Stromal cell of bone marrow (primary cell): Measurements from ENCODE around the gene RELT.
"Not testable (repeated sequence)": the region's sequence is repeated elsewhere in the genome, so short reads cannot be mapped to it uniquely, and the experiment has no call there.

Experiments
- DNase-seq: peaks from one replicate; pipeline ENCODE4 v3.0.0-alpha.2; 2012; ENCODE audit warnings: low read depth

Gene RELT

DNA sequence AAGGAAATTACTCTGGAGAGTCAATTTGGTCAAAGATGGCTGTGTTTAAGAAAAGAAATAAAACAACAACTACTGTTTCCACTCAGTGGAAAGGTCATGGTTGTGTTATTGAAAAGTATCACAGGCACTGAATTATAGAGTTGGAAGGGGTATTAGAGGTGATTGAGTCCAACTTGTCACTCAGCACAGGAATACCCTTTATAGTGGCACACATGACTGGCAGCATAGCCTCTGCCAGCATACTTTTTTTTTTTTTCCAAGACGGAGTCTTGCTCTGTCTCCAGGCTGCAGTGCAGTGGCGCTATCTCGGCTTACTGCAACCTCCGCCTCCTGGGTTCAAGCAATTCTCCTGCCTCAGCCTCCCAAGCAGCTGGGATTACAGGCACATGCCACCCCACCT lies 60.7 kb downstream of the RELT start:
- DNase-seq, result not testable (repeated sequence)

DNA sequence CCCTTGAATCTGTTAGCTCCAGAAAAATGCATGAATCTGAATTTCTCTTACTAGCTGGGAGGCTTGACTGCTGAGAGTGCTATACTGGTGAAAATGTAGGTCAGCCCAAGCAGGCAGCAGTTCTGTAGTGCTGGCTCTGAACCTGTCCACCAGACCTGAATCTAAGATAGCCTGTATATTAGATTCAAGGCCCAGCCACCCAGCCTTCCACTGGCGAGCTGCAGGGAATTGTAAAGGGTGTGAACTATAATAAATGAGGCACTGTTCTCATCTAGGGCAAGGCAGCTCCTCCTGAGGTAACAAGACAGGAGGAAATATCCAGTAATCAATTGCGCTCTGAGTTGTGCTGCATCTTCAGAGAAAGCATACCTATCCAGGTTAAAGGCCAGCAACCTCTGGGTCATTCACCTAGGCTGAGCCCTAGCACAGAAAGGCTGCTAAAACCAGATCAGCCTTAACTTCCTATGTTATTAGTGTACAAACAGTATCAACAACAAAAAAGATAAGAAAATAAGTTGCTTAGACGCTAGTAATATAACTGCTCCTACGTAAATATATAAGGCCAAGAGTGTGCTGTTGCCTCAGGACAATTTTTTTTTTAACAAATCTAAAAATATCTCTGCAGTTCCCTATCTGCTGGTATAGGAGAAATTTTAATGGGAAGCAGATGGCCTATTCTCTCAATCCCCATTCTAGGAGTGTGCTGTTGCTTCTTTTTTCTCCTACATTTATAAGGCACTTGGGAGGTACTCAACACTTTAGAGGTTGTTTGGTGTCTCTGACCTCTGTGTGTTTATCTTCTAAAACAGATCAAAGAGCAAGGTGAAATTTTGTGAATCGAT lies 63.0 kb downstream of the RELT start:
- no peak for DNase-seq

DNA sequence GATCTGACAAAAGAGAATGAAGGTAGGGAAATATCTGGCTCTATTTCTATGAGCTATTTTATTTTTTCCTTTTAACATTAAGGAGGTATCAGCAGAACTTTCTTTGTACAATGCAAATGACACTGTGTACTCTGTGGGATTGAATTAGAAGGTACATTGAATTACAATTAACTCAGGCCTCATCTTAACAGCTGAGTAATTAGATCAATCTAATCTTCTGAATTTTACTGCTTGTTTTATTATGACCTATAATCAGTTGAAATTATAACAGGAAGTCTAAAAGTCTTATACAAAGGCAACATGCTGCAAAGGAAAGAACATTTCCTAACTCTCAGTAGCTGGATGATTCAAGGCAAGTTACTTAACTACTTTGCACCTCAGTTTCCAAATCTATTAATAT lies 69.8 kb downstream of the RELT start:
- DNase-seq, result no peak

DNA sequence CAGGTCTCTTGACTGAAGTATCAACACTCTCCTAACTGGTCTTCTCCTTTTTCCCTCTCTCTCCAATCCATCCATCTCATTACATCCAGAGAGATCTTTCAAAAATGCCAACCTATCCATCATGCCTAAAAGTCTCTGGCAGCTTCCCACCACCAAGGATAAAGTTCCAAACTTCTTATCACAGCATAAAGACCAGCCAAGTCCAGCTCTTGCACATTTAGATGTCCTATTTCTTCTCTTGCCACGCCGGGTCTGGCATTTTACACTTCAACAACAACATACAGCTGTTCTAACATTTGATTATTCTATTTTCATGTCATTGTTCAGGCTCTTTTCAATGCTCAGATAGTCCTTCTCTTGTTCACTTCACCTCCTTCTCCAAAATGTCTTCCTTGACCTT lies 70.6 kb downstream of the RELT start:
- no peak for DNase-seq
